ENCODE results near the gene SYNC. TPM values are rescaled to one million over a fixed set of nuclear protein-coding genes. Genes with fewer than 3 reads are reported as not detected.

SYNC gene
- total and polyA plus RNA-seq, 9 of the 15 experiments (the other 6 are each of a cell fraction or from before 2014, with no cell fraction given), result 0.49 to 1.1 (median 0.87) TPM

DNA sequence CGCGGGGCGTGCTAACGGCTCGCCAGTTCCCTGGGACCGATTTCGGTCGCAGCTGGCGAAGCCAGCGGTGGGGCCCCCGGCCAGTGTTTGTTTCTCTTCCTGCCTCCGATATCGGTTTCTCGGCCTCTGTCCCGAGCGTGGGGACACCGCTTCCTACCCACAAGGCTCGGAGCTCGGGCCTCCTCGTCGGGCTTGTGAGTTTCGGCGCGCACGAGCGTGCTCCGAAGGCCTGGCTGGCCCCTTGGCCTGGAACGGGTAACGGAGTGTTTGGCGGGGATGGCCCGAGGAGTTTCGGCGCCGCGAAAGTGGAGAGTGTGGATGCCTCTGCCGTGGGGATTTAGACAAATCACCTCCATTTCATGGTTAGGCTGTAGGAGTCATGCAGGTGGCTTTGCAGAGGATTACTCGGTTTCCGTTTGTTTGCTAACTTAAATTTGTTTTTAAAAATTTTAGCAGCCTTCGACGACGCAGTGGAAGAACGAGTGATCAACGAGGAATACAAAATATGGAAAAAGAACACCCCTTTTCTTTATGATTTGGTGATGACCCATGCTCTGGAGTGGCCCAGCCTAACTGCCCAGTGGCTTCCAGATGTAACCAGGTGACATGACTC is 51.0 kb downstream of the SYNC start (continued):
- TF ChIP-seq, protein P1, sequence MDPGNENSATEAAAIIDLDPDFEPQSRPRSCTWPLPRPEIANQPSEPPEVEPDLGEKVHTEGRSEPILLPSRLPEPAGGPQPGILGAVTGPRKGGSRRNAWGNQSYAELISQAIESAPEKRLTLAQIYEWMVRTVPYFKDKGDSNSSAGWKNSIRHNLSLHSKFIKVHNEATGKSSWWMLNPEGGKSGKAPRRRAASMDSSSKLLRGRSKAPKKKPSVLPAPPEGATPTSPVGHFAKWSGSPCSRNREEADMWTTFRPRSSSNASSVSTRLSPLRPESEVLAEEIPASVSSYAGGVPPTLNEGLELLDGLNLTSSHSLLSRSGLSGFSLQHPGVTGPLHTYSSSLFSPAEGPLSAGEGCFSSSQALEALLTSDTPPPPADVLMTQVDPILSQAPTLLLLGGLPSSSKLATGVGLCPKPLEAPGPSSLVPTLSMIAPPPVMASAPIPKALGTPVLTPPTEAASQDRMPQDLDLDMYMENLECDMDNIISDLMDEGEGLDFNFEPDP (CRISPR knock-in tag; IDR thresholded peaks at IDR 0.05), result peak; percentile 88; the same call in 1 of the 2 replicates
- TF ChIP-seq, protein P2, sequence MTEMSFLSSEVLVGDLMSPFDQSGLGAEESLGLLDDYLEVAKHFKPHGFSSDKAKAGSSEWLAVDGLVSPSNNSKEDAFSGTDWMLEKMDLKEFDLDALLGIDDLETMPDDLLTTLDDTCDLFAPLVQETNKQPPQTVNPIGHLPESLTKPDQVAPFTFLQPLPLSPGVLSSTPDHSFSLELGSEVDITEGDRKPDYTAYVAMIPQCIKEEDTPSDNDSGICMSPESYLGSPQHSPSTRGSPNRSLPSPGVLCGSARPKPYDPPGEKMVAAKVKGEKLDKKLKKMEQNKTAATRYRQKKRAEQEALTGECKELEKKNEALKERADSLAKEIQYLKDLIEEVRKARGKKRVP (CRISPR knock-in tag; IDR thresholded peaks at IDR 0.05), result peak; percentile 62; the same call in 1 of the 2 replicates
- TF ChIP-seq SMAD1 (IDR thresholded peaks at IDR 0.05; ENCODE audit: low read depth, low read length, partially characterized antibody), result no peak
- no peak for TF ChIP-seq CBX1 (IDR thresholded peaks at IDR 0.05; ENCODE audit: low read depth)
- no peak for TF ChIP-seq ZBTB8A (IDR thresholded peaks at IDR 0.05; ENCODE audit: partially characterized antibody)
- TF ChIP-seq, protein P3, sequence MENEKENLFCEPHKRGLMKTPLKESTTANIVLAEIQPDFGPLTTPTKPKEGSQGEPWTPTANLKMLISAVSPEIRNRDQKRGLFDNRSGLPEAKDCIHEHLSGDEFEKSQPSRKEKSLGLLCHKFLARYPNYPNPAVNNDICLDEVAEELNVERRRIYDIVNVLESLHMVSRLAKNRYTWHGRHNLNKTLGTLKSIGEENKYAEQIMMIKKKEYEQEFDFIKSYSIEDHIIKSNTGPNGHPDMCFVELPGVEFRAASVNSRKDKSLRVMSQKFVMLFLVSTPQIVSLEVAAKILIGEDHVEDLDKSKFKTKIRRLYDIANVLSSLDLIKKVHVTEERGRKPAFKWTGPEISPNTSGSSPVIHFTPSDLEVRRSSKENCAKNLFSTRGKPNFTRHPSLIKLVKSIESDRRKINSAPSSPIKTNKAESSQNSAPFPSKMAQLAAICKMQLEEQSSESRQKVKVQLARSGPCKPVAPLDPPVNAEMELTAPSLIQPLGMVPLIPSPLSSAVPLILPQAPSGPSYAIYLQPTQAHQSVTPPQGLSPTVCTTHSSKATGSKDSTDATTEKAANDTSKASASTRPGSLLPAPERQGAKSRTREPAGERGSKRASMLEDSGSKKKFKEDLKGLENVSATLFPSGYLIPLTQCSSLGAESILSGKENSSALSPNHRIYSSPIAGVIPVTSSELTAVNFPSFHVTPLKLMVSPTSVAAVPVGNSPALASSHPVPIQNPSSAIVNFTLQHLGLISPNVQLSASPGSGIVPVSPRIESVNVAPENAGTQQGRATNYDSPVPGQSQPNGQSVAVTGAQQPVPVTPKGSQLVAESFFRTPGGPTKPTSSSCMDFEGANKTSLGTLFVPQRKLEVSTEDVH (IDR thresholded peaks at IDR 0.05; ENCODE audit: low read depth, partially characterized antibody), result no peak
- no peak for TF ChIP-seq NBN (IDR thresholded peaks at IDR 0.05; ENCODE audit: low read depth)
- TF ChIP-seq PRMT5 (CRISPR knock-in tag; IDR thresholded peaks at IDR 0.05), result 0 out of 2 replicates have a peak, but pooled peaks have one; percentile 1
- TF ChIP-seq, protein P4, sequence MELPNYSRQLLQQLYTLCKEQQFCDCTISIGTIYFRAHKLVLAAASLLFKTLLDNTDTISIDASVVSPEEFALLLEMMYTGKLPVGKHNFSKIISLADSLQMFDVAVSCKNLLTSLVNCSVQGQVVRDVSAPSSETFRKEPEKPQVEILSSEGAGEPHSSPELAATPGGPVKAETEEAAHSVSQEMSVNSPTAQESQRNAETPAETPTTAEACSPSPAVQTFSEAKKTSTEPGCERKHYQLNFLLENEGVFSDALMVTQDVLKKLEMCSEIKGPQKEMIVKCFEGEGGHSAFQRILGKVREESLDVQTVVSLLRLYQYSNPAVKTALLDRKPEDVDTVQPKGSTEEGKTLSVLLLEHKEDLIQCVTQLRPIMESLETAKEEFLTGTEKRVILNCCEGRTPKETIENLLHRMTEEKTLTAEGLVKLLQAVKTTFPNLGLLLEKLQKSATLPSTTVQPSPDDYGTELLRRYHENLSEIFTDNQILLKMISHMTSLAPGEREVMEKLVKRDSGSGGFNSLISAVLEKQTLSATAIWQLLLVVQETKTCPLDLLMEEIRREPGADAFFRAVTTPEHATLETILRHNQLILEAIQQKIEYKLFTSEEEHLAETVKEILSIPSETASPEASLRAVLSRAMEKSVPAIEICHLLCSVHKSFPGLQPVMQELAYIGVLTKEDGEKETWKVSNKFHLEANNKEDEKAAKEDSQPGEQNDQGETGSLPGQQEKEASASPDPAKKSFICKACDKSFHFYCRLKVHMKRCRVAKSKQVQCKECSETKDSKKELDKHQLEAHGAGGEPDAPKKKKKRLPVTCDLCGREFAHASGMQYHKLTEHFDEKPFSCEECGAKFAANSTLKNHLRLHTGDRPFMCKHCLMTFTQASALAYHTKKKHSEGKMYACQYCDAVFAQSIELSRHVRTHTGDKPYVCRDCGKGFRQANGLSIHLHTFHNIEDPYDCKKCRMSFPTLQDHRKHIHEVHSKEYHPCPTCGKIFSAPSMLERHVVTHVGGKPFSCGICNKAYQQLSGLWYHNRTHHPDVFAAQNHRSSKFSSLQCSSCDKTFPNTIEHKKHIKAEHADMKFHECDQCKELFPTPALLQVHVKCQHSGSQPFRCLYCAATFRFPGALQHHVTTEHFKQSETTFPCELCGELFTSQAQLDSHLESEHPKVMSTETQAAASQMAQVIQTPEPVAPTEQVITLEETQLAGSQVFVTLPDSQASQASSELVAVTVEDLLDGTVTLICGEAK (IDR thresholded peaks at IDR 0.05), result peak; percentile 56; the same call in 1 of the 2 replicates
- TF ChIP-seq, protein P4 (CRISPR knock-in tag; IDR thresholded peaks at IDR 0.05), result no peak
- TF ChIP-seq MECOM (CRISPR knock-in tag; IDR thresholded peaks at IDR 0.05), result no peak
- TF ChIP-seq PHF20 (IDR thresholded peaks at IDR 0.05; ENCODE audit: partially characterized antibody), result no peak
- no peak for TF ChIP-seq PPARD (CRISPR knock-in tag; IDR thresholded peaks at IDR 0.05)

Measured in K562 (cell line).